Loucy (cell line): ENCODE results near the gene MAN1C1.

Source experiments
- H2AFZ ChIP-seq: fragments of 200-600 bp; sonication (generic); 2 replicates; pipeline ENCODE4 v1.6.0; 2016; ENCODE audit warnings: antibody characterized with exemption, mild to moderate bottlenecking, low read length, moderate library complexity
- H3F3A ChIP-seq: fragments of 200-600 bp; 2 replicates; pipeline ENCODE4 v1.6.0; 2016; ENCODE audit warnings: antibody characterized with exemption, low read depth, mild to moderate bottlenecking
- H3K27me3 ChIP-seq: fragments of 200-600 bp; sonication (generic); 2 replicates; pipeline ENCODE4 v1.6.1; 2014; ENCODE audit warnings: low read length, mild to moderate bottlenecking; ENCODE audit not compliant: insufficient read depth, poor library complexity, severe bottlenecking
- H3K36me3 ChIP-seq: fragments of 200-600 bp; sonication (generic); 2 replicates; pipeline ENCODE4 v1.6.1; 2016; ENCODE audit warnings: low read length; ENCODE audit not compliant: insufficient read depth
- H3K4me1 ChIP-seq: fragments of 200-600 bp; sonication (generic); 2 replicates; pipeline ENCODE4 v1.5.1; 2014; ENCODE audit warnings: low read length, mild to moderate bottlenecking; ENCODE audit not compliant: insufficient read depth, poor library complexity, severe bottlenecking
- H3K4me2 ChIP-seq: fragments of 200-600 bp; sonication (generic); 2 replicates; pipeline ENCODE4 v1.6.0; 2014; ENCODE audit warnings: antibody characterized with exemption, low read length, low read depth, mild to moderate bottlenecking; ENCODE audit not compliant: poor library complexity, severe bottlenecking
- H3K4me3 ChIP-seq: fragments of 200-600 bp; sonication (generic); 2 replicates; pipeline ENCODE4 v1.5.1; 2014; ENCODE audit warnings: low read length, mild to moderate bottlenecking, mixed read lengths; ENCODE audit not compliant: poor library complexity, severe bottlenecking
- H3K79me2 ChIP-seq: fragments of 200-600 bp; sonication (generic); 2 replicates; pipeline ENCODE4 v1.6.1; 2014; ENCODE audit warnings: low read length; ENCODE audit not compliant: insufficient read depth
- H3K9ac ChIP-seq: fragments of 200-600 bp; sonication (generic); 2 replicates; pipeline ENCODE4 v1.6.0; 2014; ENCODE audit warnings: mild to moderate bottlenecking, low read depth, low read length, moderate library complexity; ENCODE audit not compliant: poor library complexity, severe bottlenecking
- H3K9me2 ChIP-seq: fragments of 200-600 bp; sonication (generic); replicated peaks from 2 replicates; pipeline ENCODE4 v1.6.1; 2016; ENCODE audit warnings: low read depth, low read length, mixed read lengths
- H3K9me3 ChIP-seq: fragments of 200-600 bp; sonication (generic); 2 replicates; pipeline ENCODE4 v1.6.1; 2014; ENCODE audit warnings: mild to moderate bottlenecking, antibody characterized with exemption, low read length, low read depth; ENCODE audit not compliant: insufficient read depth
- H4K20me1 ChIP-seq: fragments of 200-600 bp; sonication (generic); 2 replicates; pipeline ENCODE4 v1.6.0; 2014; ENCODE audit warnings: antibody characterized with exemption, low read length, mild to moderate bottlenecking; ENCODE audit not compliant: insufficient read depth, poor library complexity, severe bottlenecking
- CTCF ChIP-seq: fragments of 200-600 bp; sonication (generic); conservative IDR thresholded peaks from 2 replicates; pipeline ENCODE4 v1.5.1; 2014; ENCODE audit warnings: mild to moderate bottlenecking, antibody characterized with exemption, low read length
- EZH2phosphoT487 ChIP-seq: fragments of 200-600 bp; IDR thresholded peaks from 2 replicates; pipeline ENCODE4 v1.6.1; 2018; ENCODE audit warnings: antibody characterized with exemption, mild to moderate bottlenecking, moderate library complexity, borderline replicate concordance

Gene MAN1C1

GRCh38 chr1:25624604-25625003 lies 8.0 kb downstream of the MAN1C1 start:
- H3K36me3 ChIP-seq: no peaks in the 10 kb centered on the region
- no peaks in the 10 kb centered on the region for H3K79me2 ChIP-seq
- H3K9ac ChIP-seq: no peak overlapping the region
- no peaks in the 10 kb centered on the region for H4K20me1 ChIP-seq
- H3K4me2 ChIP-seq: no peak overlapping the region
- no peaks in the 10 kb centered on the region for H3F3A ChIP-seq
- H3K9me3 ChIP-seq: no peaks in the 10 kb centered on the region
- no peaks in the 10 kb centered on the region for H3K4me1 ChIP-seq
- TF ChIP-seq EZH2phosphoT487 (no peak), CTCF (no peak)
- H3K27me3 ChIP-seq: peaks cover 54% of the 10 kb centered on the region
- H3K4me3 ChIP-seq: no peak overlapping the region
- no peaks in the 10 kb centered on the region for H3K9me2 ChIP-seq
- H2AFZ ChIP-seq: no peak overlapping the region

GRCh38 chr1:25626018-25626417 lies 9.4 kb downstream of the MAN1C1 start:
- no peaks in the 10 kb centered on the region for H3K4me1 ChIP-seq
- no peak overlapping the region for H3K4me2 ChIP-seq
- no peaks in the 10 kb centered on the region for H3F3A ChIP-seq
- no peaks in the 10 kb centered on the region for H3K9me3 ChIP-seq
- no peaks in the 10 kb centered on the region for H3K9me2 ChIP-seq
- no peaks in the 10 kb centered on the region for H3K79me2 ChIP-seq
- H3K36me3 ChIP-seq: no peaks in the 10 kb centered on the region
- H2AFZ ChIP-seq: no peak overlapping the region
- no peaks in the 10 kb centered on the region for H4K20me1 ChIP-seq
- no peak for TF ChIP-seq CTCF
- TF ChIP-seq EZH2phosphoT487: no peak
- peaks cover 46% of the 10 kb centered on the region for H3K27me3 ChIP-seq
- no peak overlapping the region for H3K9ac ChIP-seq
- H3K4me3 ChIP-seq: no peak overlapping the region

- Histone ChIP-seq H3K27me3 (peaks cover 46% of the 10 kb centered on the region), H3K36me3 (no peaks in the 10 kb centered on the region), H3K4me3 (no peak overlapping the region), H2AFZ (no peak overlapping the region), H3K79me2 (no peaks in the 10 kb centered on the region), H3F3A (no peaks in the 10 kb centered on the region), H3K9ac (no peak overlapping the region), H3K9me2 (no peaks in the 10 kb centered on the region), H3K4me1 (no peaks in the 10 kb centered on the region), H4K20me1 (no peaks in the 10 kb centered on the region), H3K9me3 (no peaks in the 10 kb centered on the region), H3K4me2 (no peak overlapping the region)
- TF ChIP-seq EZH2phosphoT487 (no peak), CTCF (no peak)
Observed at GRCh38 chr1:25628741-25629421, 12.3 kb downstream of the MAN1C1 start.
